GM10266 (cell line): ENCODE measurements around the gene NPR3.

Experiments used
- DNase-seq: peaks from one replicate; pipeline ENCODE4 v3.0.0; 2012; ENCODE audit errors: extremely low spot score
- TF ChIP-seq, protein P1 (sequence below): IDR thresholded peaks from 2 replicates; pipeline ENCODE4 v1.5.1; 2012; ENCODE audit warnings: mild to moderate bottlenecking, low read depth; ENCODE audit not compliant: control insufficient read depth, insufficient read depth; ENCODE audit errors: missing control alignments

The NPR3 gene

DNA sequence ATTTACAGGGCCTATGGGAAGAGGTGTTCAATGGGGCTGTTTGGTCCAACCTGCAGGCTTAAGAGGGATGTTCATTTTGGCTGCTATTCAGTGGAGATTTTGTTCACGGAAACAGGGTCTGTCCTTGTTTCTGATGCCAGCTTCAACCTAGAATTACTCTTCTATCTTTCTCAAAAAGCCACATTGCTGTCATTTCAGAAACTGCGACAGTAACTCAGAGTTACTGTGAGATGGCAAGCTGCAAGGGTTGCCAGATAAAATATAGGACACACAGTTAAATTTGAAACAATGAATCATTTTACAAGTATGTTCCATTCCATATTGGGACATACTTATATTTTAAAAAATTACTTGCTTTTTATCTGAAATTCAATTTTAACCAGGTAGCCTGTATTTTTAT lies 128.0 kb downstream of the NPR3 start:
- DNase-seq: no peak
- TF ChIP-seq, protein P1, sequence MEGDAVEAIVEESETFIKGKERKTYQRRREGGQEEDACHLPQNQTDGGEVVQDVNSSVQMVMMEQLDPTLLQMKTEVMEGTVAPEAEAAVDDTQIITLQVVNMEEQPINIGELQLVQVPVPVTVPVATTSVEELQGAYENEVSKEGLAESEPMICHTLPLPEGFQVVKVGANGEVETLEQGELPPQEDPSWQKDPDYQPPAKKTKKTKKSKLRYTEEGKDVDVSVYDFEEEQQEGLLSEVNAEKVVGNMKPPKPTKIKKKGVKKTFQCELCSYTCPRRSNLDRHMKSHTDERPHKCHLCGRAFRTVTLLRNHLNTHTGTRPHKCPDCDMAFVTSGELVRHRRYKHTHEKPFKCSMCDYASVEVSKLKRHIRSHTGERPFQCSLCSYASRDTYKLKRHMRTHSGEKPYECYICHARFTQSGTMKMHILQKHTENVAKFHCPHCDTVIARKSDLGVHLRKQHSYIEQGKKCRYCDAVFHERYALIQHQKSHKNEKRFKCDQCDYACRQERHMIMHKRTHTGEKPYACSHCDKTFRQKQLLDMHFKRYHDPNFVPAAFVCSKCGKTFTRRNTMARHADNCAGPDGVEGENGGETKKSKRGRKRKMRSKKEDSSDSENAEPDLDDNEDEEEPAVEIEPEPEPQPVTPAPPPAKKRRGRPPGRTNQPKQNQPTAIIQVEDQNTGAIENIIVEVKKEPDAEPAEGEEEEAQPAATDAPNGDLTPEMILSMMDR: no peak

- TF ChIP-seq, protein P1: no peak
- no peak for DNase-seq
Observed at GRCh38 chr5:32840606-32841005, 129.5 kb downstream of the NPR3 start.
